ENCODE results near the gene GGT6. TPM values are rescaled to one million over a fixed set of nuclear protein-coding genes. Genes with fewer than 3 reads are reported as not detected.

The GGT6 gene
- total RNA-seq, 4 donors from 2014 or later = 64.6 to 187 (median 134) TPM

DNA sequence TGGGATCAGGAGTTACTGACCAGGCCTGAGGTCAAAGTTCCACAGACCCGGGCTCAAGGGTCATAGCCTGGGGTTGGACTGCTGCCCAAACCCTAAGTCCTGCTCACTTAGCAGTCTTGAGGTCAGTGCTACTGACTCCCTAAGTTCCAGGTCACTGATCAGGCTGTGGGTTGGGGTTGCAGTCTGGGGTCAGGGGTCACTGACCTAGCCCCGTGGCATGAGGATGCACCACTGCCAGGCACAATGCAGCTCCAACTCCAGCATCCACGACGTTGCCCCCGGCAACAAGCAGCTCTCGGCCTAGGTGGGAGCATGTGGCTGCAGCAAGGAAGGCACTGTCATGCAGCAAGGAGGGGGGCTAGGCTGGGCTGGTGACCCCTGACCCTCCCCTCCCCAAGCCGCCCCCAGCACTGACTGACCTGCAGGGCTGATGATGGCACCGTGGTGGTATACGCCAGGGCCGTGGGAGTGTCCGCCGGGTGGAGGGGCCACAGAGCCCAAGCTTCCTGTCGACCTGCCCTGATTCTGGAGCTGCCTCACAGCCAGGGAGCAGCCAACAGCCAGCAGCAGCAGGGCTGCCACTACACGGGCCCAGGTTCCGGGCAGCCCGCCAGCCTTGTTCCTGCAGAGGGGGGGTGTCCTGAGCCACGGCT is 1.1 kb downstream of the GGT6 start:
- H3K4me3 ChIP-seq = peak overlapping the region; percentile 32
- no peaks in the 10 kb centered on the region for H3K36me3 ChIP-seq
- WGBS = no CpG with 5 or more reads among the region's 17 CpGs
- DNase-seq (ENCODE audit: low spot score in 2 of 2) = no peak
- no peaks in the 10 kb centered on the region for H3K27me3 ChIP-seq
- peaks cover 49% of the 10 kb centered on the region for H3K4me1 ChIP-seq
- no peak overlapping the region for H3K27ac ChIP-seq
- TF ChIP-seq CTCF (IDR thresholded peaks at IDR 0.05) = no peak
- TF ChIP-seq EP300 (IDR thresholded peaks at IDR 0.05) = no peak
- TF ChIP-seq POLR2A (IDR thresholded peaks at IDR 0.05) = no peak
- no peak for TF ChIP-seq POLR2AphosphoS5 (IDR thresholded peaks at IDR 0.05)
- H3K9me3 ChIP-seq = no peaks in the 10 kb centered on the region

GRCh38 chr17:4558347-4558971 is 1.9 kb downstream of the GGT6 start:
- Histone ChIP-seq H3K36me3 (peaks cover 6% of the 10 kb centered on the region), H3K27ac (no peak overlapping the region), H3K4me1 (peaks cover 58% of the 10 kb centered on the region), H3K9me3 (no peaks in the 10 kb centered on the region), H3K27me3 (no peaks in the 10 kb centered on the region), H3K4me3 (no peak overlapping the region)
- no peak for DNase-seq (ENCODE audit: low spot score in 2 of 2)
- no peak for TF ChIP-seq CTCF (IDR thresholded peaks at IDR 0.05)
- TF ChIP-seq POLR2AphosphoS5 (IDR thresholded peaks at IDR 0.05) = no peak
- TF ChIP-seq POLR2A (IDR thresholded peaks at IDR 0.05) = no peak
- no peak for TF ChIP-seq EP300 (IDR thresholded peaks at IDR 0.05)
- whole genome bisulfite sequencing = 75% methylated on average over 5 of the region's 24 CpGs

DNA sequence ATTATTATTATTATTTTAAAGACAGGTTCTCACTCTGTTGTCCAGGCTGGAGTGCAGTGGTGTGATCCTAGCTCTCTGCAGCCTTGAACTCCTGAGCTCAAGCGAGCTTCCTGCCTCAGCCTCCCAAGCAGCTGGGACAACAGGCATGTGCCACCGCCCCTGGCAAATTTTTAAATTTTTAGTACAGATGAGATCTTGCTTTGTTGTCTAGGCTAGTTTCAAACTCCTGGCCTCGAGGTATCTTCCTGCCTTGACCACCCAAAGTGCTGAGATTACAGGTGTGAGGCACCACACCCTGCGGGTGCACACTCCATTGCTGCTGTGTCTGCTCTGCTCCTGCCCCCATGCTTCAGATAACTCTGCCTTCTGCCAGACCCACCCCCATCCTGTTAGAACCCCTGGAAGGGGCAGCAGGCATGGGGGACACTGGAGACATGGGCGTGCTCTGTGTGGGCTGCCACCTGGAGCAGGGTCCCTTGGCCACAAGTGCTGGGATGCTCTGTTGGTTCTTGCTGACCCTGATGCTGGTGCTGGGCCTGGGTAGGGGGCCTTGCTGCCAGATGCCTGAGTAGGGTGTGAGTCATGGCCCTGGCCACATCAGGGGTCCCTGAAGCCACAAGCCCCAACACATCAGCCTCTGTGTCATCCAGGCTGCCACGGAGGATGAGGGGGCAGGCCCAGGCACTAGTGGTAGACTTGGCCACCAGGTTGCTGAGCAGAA is 2.6 kb downstream of the GGT6 start:
- H3K36me3 ChIP-seq = peaks cover 12% of the 10 kb centered on the region
- WGBS = 82% methylated on average over 5 of the region's 6 CpGs
- no peaks in the 10 kb centered on the region for H3K27me3 ChIP-seq
- H3K27ac ChIP-seq = no peak overlapping the region
- no peak for DNase-seq (ENCODE audit: low spot score in 2 of 2)
- H3K4me1 ChIP-seq = peaks cover 60% of the 10 kb centered on the region
- H3K9me3 ChIP-seq = no peaks in the 10 kb centered on the region
- no peak overlapping the region for H3K4me3 ChIP-seq
- no peak for TF ChIP-seq POLR2A (IDR thresholded peaks at IDR 0.05)
- no peak for TF ChIP-seq POLR2AphosphoS5 (IDR thresholded peaks at IDR 0.05)
- no peak for TF ChIP-seq CTCF (IDR thresholded peaks at IDR 0.05)
- no peak for TF ChIP-seq EP300 (IDR thresholded peaks at IDR 0.05)

DNA sequence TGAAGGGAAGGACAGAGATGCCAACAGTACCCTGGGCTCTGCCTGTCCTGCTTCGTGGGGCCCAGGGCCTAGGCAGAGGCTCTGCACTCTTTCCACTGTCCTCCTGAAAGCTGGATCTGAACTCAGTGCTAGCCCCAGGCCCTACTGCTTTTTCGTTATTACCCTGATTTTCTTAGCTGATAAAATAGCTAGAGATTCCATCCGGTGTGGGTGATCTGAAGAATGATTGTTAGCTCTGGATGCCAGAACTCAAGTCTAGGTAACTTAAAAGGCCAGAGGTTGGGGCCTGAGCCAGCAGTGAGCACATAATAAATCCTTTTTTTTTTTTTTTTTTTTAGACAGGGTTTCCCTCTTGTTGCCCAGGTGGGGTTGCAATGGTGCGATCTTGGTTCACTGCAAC is 3.4 kb downstream of the GGT6 start:
- WGBS = 79% methylated on average over 4 of the region's 4 CpGs
- H3K36me3 ChIP-seq = peaks cover 20% of the 10 kb centered on the region
- no peak overlapping the region for H3K4me3 ChIP-seq
- TF ChIP-seq CTCF (IDR thresholded peaks at IDR 0.05) (no peak), POLR2A (IDR thresholded peaks at IDR 0.05) (no peak), EP300 (IDR thresholded peaks at IDR 0.05) (no peak), POLR2AphosphoS5 (IDR thresholded peaks at IDR 0.05) (no peak)
- no peaks in the 10 kb centered on the region for H3K9me3 ChIP-seq
- H3K27me3 ChIP-seq = no peaks in the 10 kb centered on the region
- DNase-seq (ENCODE audit: low spot score in 2 of 2) = no peak
- peaks cover 57% of the 10 kb centered on the region for H3K4me1 ChIP-seq
- H3K27ac ChIP-seq = no peak overlapping the region
